WTC11 (cell line): Measurements from ENCODE around the gene RASAL2. TPM values are rescaled to one million over a fixed set of nuclear protein-coding genes. Genes with fewer than 3 reads are reported as not detected.

Experiments used
- ATF6 ChIP-seq: sonication (generic); formaldehyde crosslinking; IDR thresholded peaks from 2 replicates; pipeline ENCODE4 v1.8.1; 2023; ENCODE audit warnings: mild to moderate bottlenecking, missing genetic modification reagents
- CBFB ChIP-seq: sonication (generic); formaldehyde crosslinking; IDR thresholded peaks from 2 replicates; pipeline ENCODE4 v1.8.1; 2022; ENCODE audit warnings: mild to moderate bottlenecking, low read depth, missing genetic modification reagents
- E2F1 ChIP-seq: sonication (generic); formaldehyde crosslinking; IDR thresholded peaks from 2 replicates; pipeline ENCODE4 v1.8.0; 2022; ENCODE audit warnings: mild to moderate bottlenecking, missing genetic modification reagents
- ELF4 ChIP-seq: sonication (generic); formaldehyde crosslinking; IDR thresholded peaks from 2 replicates; pipeline ENCODE4 v1.8.1; 2022; ENCODE audit warnings: low read depth, mild to moderate bottlenecking, moderate library complexity, missing genetic modification reagents
- EMX1 ChIP-seq: fragments of 250-450 bp; sonication (Bioruptor Pico); IDR thresholded peaks from 2 replicates; pipeline ENCODE4 v1.8.0; 2021; ENCODE audit warnings: mild to moderate bottlenecking
- FOXP4 ChIP-seq: sonication (generic); formaldehyde crosslinking; IDR thresholded peaks from 2 replicates; pipeline ENCODE4 v1.8.0; 2022; ENCODE audit warnings: mild to moderate bottlenecking, missing genetic modification reagents
- HMGA2 ChIP-seq: fragments of 250-450 bp; sonication (Bioruptor Pico); IDR thresholded peaks from 2 replicates; pipeline ENCODE4 v1.4.0; 2021; ENCODE audit warnings: mild to moderate bottlenecking, moderate library complexity
- IRF1 ChIP-seq: sonication (generic); formaldehyde crosslinking; IDR thresholded peaks from 2 replicates; pipeline ENCODE4 v1.8.0; 2023; ENCODE audit warnings: missing genetic modification reagents
- MYBL2 ChIP-seq: sonication (generic); formaldehyde crosslinking; IDR thresholded peaks from 2 replicates; pipeline ENCODE4 v1.8.1; 2023; ENCODE audit warnings: mild to moderate bottlenecking, moderate library complexity, missing genetic modification reagents
- ZNF138 ChIP-seq: sonication (generic); formaldehyde crosslinking; conservative IDR thresholded peaks from 2 replicates; pipeline ENCODE4 v1.8.1; 2022; ENCODE audit warnings: mild to moderate bottlenecking, moderate library complexity, missing genetic modification reagents
- ZNF281 ChIP-seq: sonication (generic); formaldehyde crosslinking; IDR thresholded peaks from 2 replicates; pipeline ENCODE4 v1.8.0; 2023; ENCODE audit warnings: mild to moderate bottlenecking, missing genetic modification reagents
- ZNF532 ChIP-seq: fragments of 250-450 bp; sonication (Bioruptor Pico); IDR thresholded peaks from 2 replicates; pipeline ENCODE4 v1.9.0; 2021; ENCODE audit warnings: mild to moderate bottlenecking, borderline replicate concordance
- ZSCAN18 ChIP-seq: fragments of 250-450 bp; sonication (Bioruptor Pico); IDR thresholded peaks from 2 replicates; pipeline ENCODE4 v2.1.2; 2022; ENCODE audit warnings: mild to moderate bottlenecking, moderate library complexity
- total RNA-seq: library from RNA; stranded (reverse); gene quantifications from 3 replicates; pipeline ENCODE4 v1.2.3, GENCODE V29; 2021

RASAL2 gene
- total RNA-seq, 1 experiment from 2014 or later: 29.5 TPM

GRCh38 chr1:178438432-178438831 is 344.5 kb downstream of the RASAL2 start (continued):
- no peak for TF ChIP-seq ATF6 (CRISPR knock-in tag)
- TF ChIP-seq ELF4 (CRISPR knock-in tag): no peak
- no peak for TF ChIP-seq CBFB (CRISPR knock-in tag)
- no peak for TF ChIP-seq ZNF138 (CRISPR knock-in tag)
- TF ChIP-seq ZNF532 (CRISPR knock-in tag): no peak
- no peak for TF ChIP-seq HMGA2
- no peak for TF ChIP-seq EMX1 (CRISPR knock-in tag)
- TF ChIP-seq FOXP4 (CRISPR knock-in tag): no peak
- TF ChIP-seq IRF1 (CRISPR knock-in tag): no peak
- no peak for TF ChIP-seq ZSCAN18
- no peak for TF ChIP-seq E2F1
- no peak for TF ChIP-seq ZNF281 (CRISPR knock-in tag)
- TF ChIP-seq MYBL2 (CRISPR knock-in tag): no peak
